Measurements from ENCODE around the gene PATJ. TPM values are rescaled to one million over a fixed set of nuclear protein-coding genes. Genes with fewer than 3 reads are reported as not detected.

Gene PATJ
- total RNA-seq, 4 donors from 2014 or later: 47.6 to 105 (median 70.8) TPM

DNA sequence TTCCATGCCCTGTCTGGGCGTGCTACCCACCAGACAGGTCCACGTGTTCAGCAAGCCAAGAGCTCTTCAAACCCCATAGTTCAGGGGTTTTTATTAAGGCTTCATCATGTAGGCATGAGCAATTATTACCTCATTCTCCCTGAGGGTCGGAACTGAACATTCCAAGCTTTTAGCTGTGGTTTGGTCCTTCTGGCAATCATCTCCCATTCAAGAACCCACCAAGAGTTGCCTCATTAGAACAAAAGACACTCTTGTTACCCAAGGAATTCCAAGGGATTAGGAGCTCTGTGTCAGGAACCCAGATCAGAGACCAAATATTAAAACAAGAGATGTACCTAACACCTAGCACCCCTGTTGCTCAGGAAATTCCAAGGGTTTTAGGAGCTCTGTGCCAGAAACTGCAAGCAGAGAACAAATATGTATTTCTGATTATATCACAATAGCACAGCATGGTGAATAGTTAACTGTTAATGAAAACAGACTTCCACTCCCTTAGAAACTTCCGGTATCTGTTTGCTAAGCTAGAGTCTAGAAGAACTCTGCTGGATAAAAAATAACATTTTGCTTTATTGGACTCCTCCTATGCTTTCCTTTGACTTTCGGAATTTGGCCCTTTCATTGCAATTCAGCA, 251.2 kb downstream of the PATJ start:
- Histone ChIP-seq H3K4me1 (no peaks in the 10 kb centered on the region), H3K4me3 (no peak overlapping the region), H3K9me3 (no peaks in the 10 kb centered on the region), H3K36me3 (peaks cover 0 to 57% (median 0%) of the 10 kb centered on the region in 3 donors), H3K27ac (no peak overlapping the region), H3K27me3 (no peaks in the 10 kb centered on the region)
- no peak for DNase-seq
- WGBS, 2 donors: 78 to 80% methylated on average over 5 of the region's 5 CpGs
- intact Hi-C loops (cut with DNase I): no loop called here
- TF ChIP-seq POLR2A (IDR thresholded peaks at IDR 0.05): no peak
- TF ChIP-seq, protein P1, sequence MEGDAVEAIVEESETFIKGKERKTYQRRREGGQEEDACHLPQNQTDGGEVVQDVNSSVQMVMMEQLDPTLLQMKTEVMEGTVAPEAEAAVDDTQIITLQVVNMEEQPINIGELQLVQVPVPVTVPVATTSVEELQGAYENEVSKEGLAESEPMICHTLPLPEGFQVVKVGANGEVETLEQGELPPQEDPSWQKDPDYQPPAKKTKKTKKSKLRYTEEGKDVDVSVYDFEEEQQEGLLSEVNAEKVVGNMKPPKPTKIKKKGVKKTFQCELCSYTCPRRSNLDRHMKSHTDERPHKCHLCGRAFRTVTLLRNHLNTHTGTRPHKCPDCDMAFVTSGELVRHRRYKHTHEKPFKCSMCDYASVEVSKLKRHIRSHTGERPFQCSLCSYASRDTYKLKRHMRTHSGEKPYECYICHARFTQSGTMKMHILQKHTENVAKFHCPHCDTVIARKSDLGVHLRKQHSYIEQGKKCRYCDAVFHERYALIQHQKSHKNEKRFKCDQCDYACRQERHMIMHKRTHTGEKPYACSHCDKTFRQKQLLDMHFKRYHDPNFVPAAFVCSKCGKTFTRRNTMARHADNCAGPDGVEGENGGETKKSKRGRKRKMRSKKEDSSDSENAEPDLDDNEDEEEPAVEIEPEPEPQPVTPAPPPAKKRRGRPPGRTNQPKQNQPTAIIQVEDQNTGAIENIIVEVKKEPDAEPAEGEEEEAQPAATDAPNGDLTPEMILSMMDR (IDR thresholded peaks at IDR 0.05): no peak

DNA sequence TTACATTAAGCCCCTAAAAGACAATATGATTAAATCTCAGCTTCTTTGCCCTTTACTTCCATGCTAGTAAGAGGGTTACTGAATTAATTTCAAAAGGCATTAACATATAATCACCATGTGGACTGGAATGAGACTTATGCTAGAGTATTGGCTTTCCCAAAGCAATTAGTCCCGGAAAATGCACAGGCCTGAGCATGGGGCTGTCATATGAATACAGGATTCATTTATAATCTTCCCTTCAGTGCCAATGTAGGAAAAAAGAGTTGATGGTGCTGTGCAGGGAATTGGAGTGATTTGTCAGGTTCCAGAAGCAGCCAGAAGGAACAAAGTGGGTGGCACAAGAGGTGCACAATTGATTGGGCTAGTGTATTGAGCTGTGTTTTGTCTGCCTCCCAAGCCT, 253.4 kb downstream of the PATJ start:
- H3K9me3 ChIP-seq: no peaks in the 10 kb centered on the region
- 82 to 100% methylated on average over 1 of the region's 1 CpG for WGBS, 2 donors
- H3K36me3 ChIP-seq: peaks cover 0 to 54% (median 0%) of the 10 kb centered on the region in 3 donors
- intact Hi-C loops (cut with DNase I): no loop called here
- DNase-seq: no peak
- TF ChIP-seq POLR2A (IDR thresholded peaks at IDR 0.05): no peak
- TF ChIP-seq, protein P1 (IDR thresholded peaks at IDR 0.05): no peak
- no peak overlapping the region for H3K27ac ChIP-seq
- H3K4me3 ChIP-seq: no peak overlapping the region
- H3K4me1 ChIP-seq: no peaks in the 10 kb centered on the region
- H3K27me3 ChIP-seq: no peaks in the 10 kb centered on the region

DNA sequence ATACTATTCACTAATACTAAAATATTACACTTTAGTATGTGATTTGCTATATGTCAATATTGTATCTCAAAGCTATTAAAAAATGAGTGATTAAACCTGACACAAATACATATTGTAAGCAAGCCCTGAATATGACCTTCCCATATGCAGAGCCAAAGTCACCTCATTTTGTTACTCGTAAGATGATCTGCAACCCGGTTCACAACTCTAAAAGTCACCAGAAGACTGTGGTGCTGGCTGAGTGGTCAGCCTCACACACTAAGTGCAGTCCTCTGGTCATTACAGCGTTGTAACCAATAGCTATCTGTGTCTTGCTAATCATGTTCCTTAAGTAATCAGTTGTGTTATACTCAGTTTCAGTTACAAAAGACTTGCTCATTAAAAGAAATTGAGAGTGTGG, 254.8 kb downstream of the PATJ start:
- WGBS, 2 donors: 90% methylated on average over 3 of the region's 3 CpGs
- Histone ChIP-seq H3K27me3 (no peaks in the 10 kb centered on the region), H3K9me3 (no peaks in the 10 kb centered on the region), H3K4me1 (no peaks in the 10 kb centered on the region), H3K4me3 (no peak overlapping the region), H3K27ac (no peak overlapping the region), H3K36me3 (peaks cover 0 to 39% (median 0%) of the 10 kb centered on the region in 3 donors)
- no peak for DNase-seq
- TF ChIP-seq, protein P1 (IDR thresholded peaks at IDR 0.05): no peak
- no peak for TF ChIP-seq POLR2A (IDR thresholded peaks at IDR 0.05)
- intact Hi-C loops (cut with DNase I): no loop called here

DNA sequence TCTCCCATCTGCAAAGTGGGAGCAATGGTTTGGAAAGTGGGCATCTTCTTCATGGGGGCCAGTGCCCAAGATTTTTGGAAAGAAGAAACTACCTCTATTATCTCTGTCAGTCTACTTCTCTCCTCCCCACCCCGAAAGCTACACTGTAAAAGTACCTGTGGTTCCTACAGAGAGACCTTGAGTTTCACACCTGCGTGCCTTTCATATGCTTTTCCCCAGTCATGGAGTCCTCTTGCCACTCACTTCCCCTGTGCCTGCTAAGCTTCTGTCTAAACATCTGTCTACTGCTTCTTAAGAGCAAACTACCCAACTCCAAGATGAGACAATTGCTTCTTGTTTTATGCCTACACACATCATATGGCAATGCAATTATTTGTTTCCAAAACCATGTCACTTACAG, 261.5 kb downstream of the PATJ start:
- WGBS, 2 donors: 85 to 93% methylated on average over 2 of the region's 2 CpGs
- intact Hi-C loops (cut with DNase I): no loop called here
- H3K9me3 ChIP-seq: no peaks in the 10 kb centered on the region
- TF ChIP-seq, protein P1 (IDR thresholded peaks at IDR 0.05): no peak
- TF ChIP-seq POLR2A (IDR thresholded peaks at IDR 0.05): no peak
- H3K27ac ChIP-seq: no peak overlapping the region
- no peaks in the 10 kb centered on the region for H3K4me1 ChIP-seq
- no peak for DNase-seq
- peaks cover 0 to 48% (median 0%) of the 10 kb centered on the region in 3 donors for H3K36me3 ChIP-seq
- no peak overlapping the region for H3K4me3 ChIP-seq
- no peaks in the 10 kb centered on the region for H3K27me3 ChIP-seq

DNA sequence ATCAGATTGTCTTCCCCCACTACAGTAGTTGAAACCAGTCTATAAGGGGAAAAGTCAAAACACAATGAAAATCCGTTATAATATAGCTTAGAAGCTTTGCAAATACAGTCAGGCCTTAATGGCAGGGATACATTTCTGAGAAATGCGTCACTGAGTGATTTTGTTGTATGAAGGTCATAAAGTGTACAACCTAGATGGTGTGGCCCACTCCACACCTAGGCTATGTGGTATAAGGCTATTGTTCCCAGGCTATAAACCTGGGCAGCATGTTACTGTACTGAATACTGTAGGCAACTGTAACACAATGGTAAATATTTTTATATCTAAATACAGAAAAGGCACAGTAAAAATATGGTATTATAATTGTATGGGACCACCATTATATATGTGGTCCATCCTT, 264.4 kb downstream of the PATJ start:
- no peak for TF ChIP-seq POLR2A (IDR thresholded peaks at IDR 0.05)
- no peak overlapping the region for H3K4me3 ChIP-seq
- peaks cover 0 to 47% (median 0%) of the 10 kb centered on the region in 3 donors for H3K36me3 ChIP-seq
- no peaks in the 10 kb centered on the region for H3K27me3 ChIP-seq
- no peaks in the 10 kb centered on the region for H3K4me1 ChIP-seq
- no peak for DNase-seq
- no peak overlapping the region for H3K27ac ChIP-seq
- 50 to 70% methylated on average over 2 of the region's 2 CpGs for WGBS, 2 donors
- intact Hi-C loops (cut with DNase I): no loop called here
- no peaks in the 10 kb centered on the region for H3K9me3 ChIP-seq

DNA sequence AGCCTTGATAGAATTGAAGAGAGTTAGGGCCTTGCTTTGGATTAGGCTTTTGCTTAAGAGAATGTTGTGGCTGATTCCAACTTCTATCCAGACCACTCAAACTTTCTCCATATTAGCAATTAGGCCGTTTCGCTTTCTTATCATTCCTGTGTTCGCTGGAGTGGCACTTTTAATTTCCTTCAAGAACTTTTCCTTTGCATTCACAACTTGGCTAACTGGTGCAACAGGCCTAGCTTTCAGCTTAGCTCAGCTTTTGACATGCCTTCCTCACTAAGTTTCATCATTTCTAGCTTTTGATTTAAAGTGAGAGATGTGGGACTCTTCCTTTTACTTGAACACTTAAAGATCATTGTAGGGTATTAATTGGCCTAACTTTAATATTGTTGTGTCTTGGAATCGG, 268.7 kb downstream of the PATJ start:
- intact Hi-C loops (cut with DNase I): no loop called here
- WGBS, 2 donors: 41 to 59% methylated on average over 4 of the region's 4 CpGs
- H3K27me3 ChIP-seq: no peaks in the 10 kb centered on the region
- TF ChIP-seq, protein P1 (IDR thresholded peaks at IDR 0.05): no peak
- TF ChIP-seq POLR2A (IDR thresholded peaks at IDR 0.05): no peak
- peaks cover 0 to 47% (median 0%) of the 10 kb centered on the region in 3 donors for H3K36me3 ChIP-seq
- DNase-seq: no peak
- H3K27ac ChIP-seq: no peak overlapping the region
- H3K9me3 ChIP-seq: no peaks in the 10 kb centered on the region
- no peak overlapping the region for H3K4me3 ChIP-seq
- no peaks in the 10 kb centered on the region for H3K4me1 ChIP-seq

All from esophagus squamous epithelium (tissue), 5 donors.